SJCRH30 (cell line): ENCODE results near the gene SPSB1. TPM values are rescaled to one million over a fixed set of nuclear protein-coding genes. Genes with fewer than 3 reads are reported as not detected.

Experiments
- DNase-seq, 2 experiments: peaks; one replicate each; pipeline ENCODE4 v3.0.0-alpha.2; 2015 to 2020
- H3K27ac ChIP-seq: fragments of 250-450 bp; sonication (Bioruptor Pico); 2 replicates; pipeline ENCODE4 v1.5.1; 2020; ENCODE audit warnings: mild to moderate bottlenecking, moderate library complexity
- H3K27me3 ChIP-seq: fragments of 250-450 bp; sonication (Bioruptor Pico); 2 replicates; pipeline ENCODE4 v1.5.1; 2020; ENCODE audit warnings: mild to moderate bottlenecking, moderate library complexity
- H3K36me3 ChIP-seq: fragments of 250-450 bp; sonication (Bioruptor Pico); 2 replicates; pipeline ENCODE4 v1.5.1; 2020; ENCODE audit warnings: mild to moderate bottlenecking, moderate library complexity
- H3K4me1 ChIP-seq: fragments of 250-450 bp; sonication (Bioruptor Pico); 2 replicates; pipeline ENCODE4 v1.5.1; 2020; ENCODE audit warnings: mild to moderate bottlenecking, moderate library complexity
- H3K4me3 ChIP-seq: fragments of 250-450 bp; sonication (Bioruptor Pico); 2 replicates; pipeline ENCODE4 v1.5.1; 2020; ENCODE audit warnings: mild to moderate bottlenecking, moderate library complexity
- H3K9me3 ChIP-seq: fragments of 250-450 bp; sonication (Bioruptor Pico); replicated peaks from 2 replicates; pipeline ENCODE4 v1.5.1; 2020; ENCODE audit warnings: mild to moderate bottlenecking, moderate library complexity
- total RNA-seq: library from RNA; depleted of rRNA; stranded (reverse); fragments of >200 nt; shearing (Covaris generic); gene quantifications from 2 replicates; pipeline ENCODE4 v1.2.3, GENCODE V29; 2014

The SPSB1 gene
- total RNA-seq, 1 experiment from 2014 or later: 0.43 TPM

GRCh38 chr1:9344426-9345200, 51.9 kb downstream of the SPSB1 start:
- no peak overlapping the region for H3K4me3 ChIP-seq
- peaks cover 46% of the 10 kb centered on the region for H3K27me3 ChIP-seq
- peaks cover 5% of the 10 kb centered on the region for H3K4me1 ChIP-seq
- H3K9me3 ChIP-seq: no peaks in the 10 kb centered on the region
- H3K27ac ChIP-seq: no peak overlapping the region
- no peak for DNase-seq
- no peaks in the 10 kb centered on the region for H3K36me3 ChIP-seq

- no peak for DNase-seq
- no peaks in the 10 kb centered on the region for H3K36me3 ChIP-seq
- no peak overlapping the region for H3K4me3 ChIP-seq
- peaks cover 43% of the 10 kb centered on the region for H3K27me3 ChIP-seq
- H3K9me3 ChIP-seq: no peaks in the 10 kb centered on the region
- peaks cover 9% of the 10 kb centered on the region for H3K4me1 ChIP-seq
- no peak overlapping the region for H3K27ac ChIP-seq
These were observed 52.8 kb downstream of the SPSB1 start for GRCh38 chr1:9345471-9345870.

- peaks cover 41% of the 10 kb centered on the region for H3K27me3 ChIP-seq
- no peak for DNase-seq
- H3K4me1 ChIP-seq: peaks cover 9% of the 10 kb centered on the region
- no peak overlapping the region for H3K4me3 ChIP-seq
- H3K36me3 ChIP-seq: no peaks in the 10 kb centered on the region
- H3K27ac ChIP-seq: no peak overlapping the region
- no peaks in the 10 kb centered on the region for H3K9me3 ChIP-seq
These were observed 53.2 kb downstream of the SPSB1 start for GRCh38 chr1:9345922-9346321.

DNA sequence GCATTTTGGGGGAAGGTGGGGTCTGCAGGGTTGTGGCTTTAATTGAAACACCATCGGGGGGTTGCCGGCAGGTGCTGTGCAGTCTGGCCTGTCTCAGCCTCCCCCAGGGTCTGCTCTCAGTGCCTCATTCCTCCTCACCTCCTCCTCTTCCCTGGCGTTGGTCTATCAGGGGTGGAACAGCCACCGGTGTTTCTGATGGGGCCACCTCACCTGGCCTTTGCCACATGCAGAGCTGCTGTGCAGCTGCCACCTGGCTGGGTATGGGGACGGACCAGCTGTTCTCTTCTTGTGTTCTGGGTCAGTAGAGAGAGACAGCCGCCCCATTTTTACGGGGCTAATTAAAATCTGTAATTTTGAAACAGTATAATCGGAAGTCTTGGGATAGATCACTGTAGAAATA, 53.9 kb downstream of the SPSB1 start:
- no peak overlapping the region for H3K4me3 ChIP-seq
- no peaks in the 10 kb centered on the region for H3K36me3 ChIP-seq
- DNase-seq: no peak
- no peak overlapping the region for H3K27ac ChIP-seq
- H3K4me1 ChIP-seq: peaks cover 9% of the 10 kb centered on the region
- H3K27me3 ChIP-seq: peaks cover 36% of the 10 kb centered on the region
- H3K9me3 ChIP-seq: no peaks in the 10 kb centered on the region

DNA sequence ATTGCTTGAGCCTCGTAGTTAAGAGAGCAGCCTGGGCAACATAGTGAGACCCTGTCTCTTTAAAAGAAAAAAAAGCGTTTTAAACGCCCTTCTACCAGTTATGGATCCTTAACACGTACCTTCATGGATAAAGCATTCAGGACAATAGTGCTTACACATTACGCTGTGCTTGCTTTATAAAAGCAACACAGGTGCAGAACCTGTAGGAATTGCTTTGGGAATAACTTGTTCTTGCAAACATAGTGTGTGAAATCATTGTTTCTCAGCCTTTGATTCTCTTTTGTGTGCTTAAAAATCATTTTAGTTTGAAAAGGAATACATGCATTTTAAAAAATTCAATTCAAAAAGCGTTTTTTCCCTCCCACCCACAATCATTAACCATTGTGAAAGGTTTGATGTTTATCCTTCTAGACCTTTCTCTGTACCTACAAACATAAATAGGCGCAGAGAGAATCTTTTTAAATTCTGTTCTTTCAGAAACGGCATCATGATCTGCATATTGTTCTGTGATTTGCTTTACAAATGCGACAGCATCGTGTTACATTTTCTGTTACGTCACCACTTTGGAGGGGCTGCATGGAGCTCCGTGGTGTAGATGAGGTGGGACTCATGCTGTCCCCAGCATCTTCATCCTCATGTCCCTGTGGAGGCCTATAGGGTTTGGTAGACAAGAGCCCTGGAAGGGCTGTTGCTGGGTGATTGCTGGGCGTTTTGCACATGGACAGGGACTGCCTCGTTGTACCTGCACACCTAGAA, 54.6 kb downstream of the SPSB1 start:
- Histone ChIP-seq H3K9me3 (no peaks in the 10 kb centered on the region), H3K4me3 (no peak overlapping the region), H3K36me3 (no peaks in the 10 kb centered on the region), H3K27ac (no peak overlapping the region), H3K4me1 (peaks cover 9% of the 10 kb centered on the region), H3K27me3 (peaks cover 37% of the 10 kb centered on the region)
- peak in 1 of 2 experiments; percentile 22 for DNase-seq

DNA sequence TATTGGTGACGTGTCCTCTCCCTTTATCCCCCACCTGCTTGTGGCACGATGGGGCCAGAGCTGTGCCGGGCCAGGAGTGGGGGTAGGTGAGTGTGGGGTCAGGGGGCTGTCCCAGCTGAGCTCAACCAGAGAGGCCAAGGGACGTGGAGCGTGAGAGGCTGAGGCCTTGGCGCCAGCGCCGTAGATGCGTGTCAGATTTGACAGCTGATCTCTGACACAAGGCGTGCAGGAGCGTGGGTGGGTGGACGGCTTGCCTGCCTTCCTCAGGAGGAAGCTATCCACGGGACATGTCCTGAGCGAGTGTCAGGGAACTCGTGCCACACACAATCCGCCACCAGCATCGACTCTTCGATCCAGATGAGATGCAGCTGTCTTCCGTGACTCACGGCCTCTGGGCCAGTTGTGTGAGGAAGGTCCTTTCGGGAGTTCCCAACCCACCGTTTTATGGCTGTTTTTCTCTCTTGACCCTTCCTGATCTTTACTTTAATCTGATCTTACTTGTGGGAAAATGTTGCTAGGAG, 56.7 kb downstream of the SPSB1 start:
- Histone ChIP-seq H3K4me1 (peaks cover 9% of the 10 kb centered on the region), H3K9me3 (no peaks in the 10 kb centered on the region), H3K27ac (no peak overlapping the region), H3K4me3 (no peak overlapping the region), H3K27me3 (peaks cover 37% of the 10 kb centered on the region), H3K36me3 (no peaks in the 10 kb centered on the region)
- DNase-seq: peak in 1 of 2 experiments; percentile 17

DNA sequence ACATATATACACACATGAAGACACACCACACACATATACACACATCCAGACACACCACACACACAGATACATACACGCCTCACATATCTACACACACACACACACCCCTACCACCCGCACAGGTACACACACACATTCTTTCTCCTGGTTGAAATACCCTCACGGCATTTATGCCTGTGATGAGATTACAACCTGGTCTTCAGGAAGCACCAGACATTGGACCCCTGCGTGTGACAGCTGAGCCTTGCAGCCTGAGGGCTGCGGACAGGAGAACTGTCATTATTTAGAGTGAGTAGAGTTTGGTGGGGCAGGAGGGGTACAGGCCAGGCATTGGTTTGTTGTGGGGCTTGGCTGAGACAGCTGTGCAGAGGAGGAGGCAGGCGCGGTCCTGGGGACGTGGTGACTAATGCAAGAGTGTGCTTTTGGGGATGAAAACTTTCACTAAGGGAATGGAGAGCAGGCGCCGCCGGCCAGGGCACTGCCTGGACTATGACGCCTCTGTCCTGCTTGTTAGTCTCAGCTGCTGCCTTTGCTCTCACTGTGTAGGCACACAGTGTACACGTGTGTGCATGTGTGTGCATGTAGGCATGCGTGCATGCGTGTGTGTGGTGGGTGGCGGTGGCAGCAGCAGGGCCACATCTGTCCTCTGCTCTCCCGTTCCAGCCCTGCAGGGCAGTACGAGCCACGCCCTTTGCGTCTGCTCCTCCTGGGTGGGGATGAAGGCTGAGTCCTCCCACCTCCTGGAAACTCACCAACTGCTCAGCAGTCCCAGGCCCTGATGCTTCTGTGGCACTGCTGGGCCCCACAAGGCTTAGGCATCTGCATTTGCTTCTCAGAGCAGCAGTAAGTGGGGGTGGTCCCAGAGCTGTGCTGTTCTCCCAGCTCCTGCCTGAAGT, 57.6 kb downstream of the SPSB1 start:
- Histone ChIP-seq H3K27me3 (peaks cover 37% of the 10 kb centered on the region), H3K9me3 (no peaks in the 10 kb centered on the region), H3K36me3 (no peaks in the 10 kb centered on the region), H3K27ac (no peak overlapping the region), H3K4me3 (no peak overlapping the region), H3K4me1 (peaks cover 9% of the 10 kb centered on the region)
- DNase-seq: peak; percentile 63 to 65

DNA sequence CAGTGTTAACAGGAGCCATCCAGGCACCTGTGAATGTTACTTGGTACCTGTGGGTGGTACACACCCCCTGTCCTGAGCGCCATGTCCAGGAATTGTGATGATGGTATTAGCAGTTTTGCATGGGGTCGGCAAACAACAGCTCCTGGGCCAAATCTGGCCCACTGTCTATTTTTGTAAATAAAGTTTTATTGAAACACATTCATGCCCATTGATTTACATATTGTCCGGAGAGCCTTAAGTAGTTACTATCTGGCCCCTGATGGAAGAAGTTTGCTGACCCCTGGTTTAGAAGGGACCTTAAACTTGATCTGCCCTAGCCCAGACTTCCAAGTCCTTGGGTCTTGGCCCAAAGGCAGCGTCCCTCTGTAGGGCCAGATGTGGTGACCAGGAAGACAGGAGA, 58.3 kb downstream of the SPSB1 start:
- H3K36me3 ChIP-seq: no peaks in the 10 kb centered on the region
- no peak for DNase-seq
- peaks cover 38% of the 10 kb centered on the region for H3K27me3 ChIP-seq
- peaks cover 9% of the 10 kb centered on the region for H3K4me1 ChIP-seq
- no peak overlapping the region for H3K27ac ChIP-seq
- no peaks in the 10 kb centered on the region for H3K9me3 ChIP-seq
- no peak overlapping the region for H3K4me3 ChIP-seq

GRCh38 chr1:9351654-9352271, 59.1 kb downstream of the SPSB1 start:
- no peaks in the 10 kb centered on the region for H3K9me3 ChIP-seq
- no peaks in the 10 kb centered on the region for H3K36me3 ChIP-seq
- no peak overlapping the region for H3K27ac ChIP-seq
- peaks cover 9% of the 10 kb centered on the region for H3K4me1 ChIP-seq
- H3K27me3 ChIP-seq: peaks cover 32% of the 10 kb centered on the region
- no peak for DNase-seq
- no peak overlapping the region for H3K4me3 ChIP-seq

- H3K9me3 ChIP-seq: no peaks in the 10 kb centered on the region
- H3K27me3 ChIP-seq: peaks cover 28% of the 10 kb centered on the region
- H3K4me1 ChIP-seq: peaks cover 9% of the 10 kb centered on the region
- H3K4me3 ChIP-seq: no peak overlapping the region
- no peak for DNase-seq
- no peaks in the 10 kb centered on the region for H3K36me3 ChIP-seq
- no peak overlapping the region for H3K27ac ChIP-seq
These were observed 59.9 kb downstream of the SPSB1 start for GRCh38 chr1:9352377-9353134.

DNA sequence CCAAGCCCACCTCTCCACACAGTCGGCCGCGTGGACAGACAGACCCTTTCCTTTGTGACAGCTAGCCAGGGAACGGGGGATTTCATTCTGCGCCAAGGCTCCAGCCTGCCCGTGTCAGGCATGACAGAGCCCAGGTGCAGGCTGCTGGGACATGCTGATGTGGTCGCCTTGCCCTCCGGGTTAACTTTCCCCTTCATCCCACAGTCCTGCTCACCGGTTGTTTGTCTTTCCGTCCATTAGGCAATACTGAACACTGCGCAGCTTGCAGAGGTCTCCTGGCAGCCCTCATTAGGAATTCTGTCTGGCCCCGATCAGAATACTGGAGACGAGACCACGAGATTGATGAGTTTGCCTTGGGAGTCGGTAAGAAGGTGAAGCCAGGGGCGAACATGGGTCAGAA, 62.8 kb downstream of the SPSB1 start:
- DNase-seq: no peak
- no peaks in the 10 kb centered on the region for H3K36me3 ChIP-seq

DNA sequence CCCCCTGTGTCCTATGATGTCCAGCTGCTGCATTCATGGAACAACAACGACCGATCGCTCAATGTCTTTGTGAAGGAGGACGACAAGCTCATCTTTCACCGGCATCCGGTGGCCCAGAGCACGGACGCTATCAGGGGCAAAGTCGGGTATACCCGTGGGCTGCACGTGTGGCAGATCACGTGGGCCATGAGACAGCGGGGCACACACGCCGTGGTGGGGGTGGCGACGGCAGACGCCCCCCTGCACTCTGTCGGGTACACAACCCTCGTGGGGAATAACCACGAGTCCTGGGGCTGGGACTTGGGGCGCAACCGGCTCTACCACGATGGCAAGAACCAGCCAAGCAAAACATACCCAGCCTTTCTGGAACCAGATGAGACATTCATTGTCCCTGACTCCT, 63.3 kb downstream of the SPSB1 start:
- Histone ChIP-seq H3K36me3 (no peaks in the 10 kb centered on the region), H3K4me1 (no peaks in the 10 kb centered on the region), H3K9me3 (no peaks in the 10 kb centered on the region), H3K27me3 (peaks cover 28% of the 10 kb centered on the region), H3K4me3 (no peak overlapping the region), H3K27ac (no peak overlapping the region)
- no peak for DNase-seq

More for the DNA sequence above, 62.8 kb downstream of the SPSB1 start:
- Histone ChIP-seq H3K27me3 (peaks cover 24% of the 10 kb centered on the region), H3K4me3 (no peak overlapping the region), H3K9me3 (no peaks in the 10 kb centered on the region), H3K27ac (no peak overlapping the region), H3K4me1 (no peaks in the 10 kb centered on the region)

- no peak overlapping the region for H3K27ac ChIP-seq
- no peak for DNase-seq
- H3K4me1 ChIP-seq: no peaks in the 10 kb centered on the region
- peaks cover 27% of the 10 kb centered on the region for H3K27me3 ChIP-seq
- H3K9me3 ChIP-seq: no peaks in the 10 kb centered on the region
- no peak overlapping the region for H3K4me3 ChIP-seq
- no peaks in the 10 kb centered on the region for H3K36me3 ChIP-seq
These were observed 64.3 kb downstream of the SPSB1 start for GRCh38 chr1:9356829-9357466.
